AG04450 (cell line): ENCODE data around the gene SMIM31. TPM values are rescaled to one million over a fixed set of nuclear protein-coding genes. Genes with fewer than 3 reads are reported as not detected.

Source experiments
- CTCF ChIA-PET: fragments of 300-600, 350-600 bp; formaldehyde crosslinking; extraction: SDS; loops from one replicate; lab custom pipeline; 2022; ENCODE audit warnings: antibody characterized with exemption, inconsistent platforms; lab: Charles Lee
- POLR2A ChIA-PET: fragments of 350-600 bp; formaldehyde crosslinking; extraction: SDS; loops from one replicate; lab custom pipeline; 2021; ENCODE audit warnings: antibody characterized with exemption, inconsistent platforms; lab: Yijun Ruan, JAX
- DNase-seq: peaks from one replicate; pipeline ENCODE4 v3.0.0-alpha.2; 2011; ENCODE audit warnings: low read depth, low spot score
- H3K27ac ChIP-seq: one replicate; pipeline ENCODE4 v1.5.1; 2012; ENCODE audit warnings: low read depth, low read length, control low read depth
- H3K27me3 ChIP-seq: one replicate; pipeline ENCODE4 v1.6.0; 2012; ENCODE audit warnings: low read length; ENCODE audit not compliant: control insufficient read depth, insufficient read depth
- H3K4me3 ChIP-seq: 2 replicates; pipeline ENCODE4 v1.5.1; 2011; ENCODE audit warnings: mild to moderate bottlenecking, low read depth, low read length, control low read depth
- H3K9me3 ChIP-seq: 2 replicates; pipeline ENCODE4 v1.5.1; 2012; ENCODE audit warnings: low read length; ENCODE audit not compliant: control insufficient read depth, insufficient read depth
- polyA plus RNA-seq: library from polyadenylated mRNA; depleted of rRNA; stranded (reverse); fragments of >200 nt; gene quantifications from 2 replicates; pipeline ENCODE4 v1.2.3, GENCODE V29; 2011
- TF ChIP-seq, protein P1 (sequence below): IDR thresholded peaks from 2 replicates; pipeline ENCODE4 v1.5.1; 2011; ENCODE audit warnings: low read depth, low read length, control low read depth, inconsistent platforms

SMIM31 gene
- polyA plus RNA-seq, 1 experiment, result not detected

DNA sequence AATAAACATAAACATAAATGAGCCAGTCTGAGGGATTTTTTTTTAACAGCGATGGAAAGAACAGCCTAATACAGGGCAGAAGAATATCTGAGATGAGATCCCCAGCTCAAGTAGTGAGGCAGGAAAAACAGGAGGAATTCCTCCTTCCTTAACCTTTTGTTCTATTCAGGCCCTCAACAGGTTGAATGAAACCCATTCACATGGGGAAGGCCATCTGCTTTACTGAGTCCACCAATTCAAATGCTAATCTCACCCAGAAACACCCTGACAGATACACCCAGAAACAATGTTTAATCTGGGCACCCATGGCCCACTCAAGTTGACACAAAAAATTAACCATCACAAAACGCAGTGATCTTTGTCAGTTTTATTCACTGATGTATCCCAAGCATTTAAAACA, 45.5 kb downstream of the SMIM31 start:
- no peak for DNase-seq
- H3K27me3 ChIP-seq, result no peaks in the 10 kb centered on the region
- H3K27ac ChIP-seq, result no peak overlapping the region
- peaks cover 6% of the 10 kb centered on the region; the same call in 1 of the 2 replicates for H3K9me3 ChIP-seq
- CTCF ChIA-PET, result no interaction called here
- TF ChIP-seq, protein P1, sequence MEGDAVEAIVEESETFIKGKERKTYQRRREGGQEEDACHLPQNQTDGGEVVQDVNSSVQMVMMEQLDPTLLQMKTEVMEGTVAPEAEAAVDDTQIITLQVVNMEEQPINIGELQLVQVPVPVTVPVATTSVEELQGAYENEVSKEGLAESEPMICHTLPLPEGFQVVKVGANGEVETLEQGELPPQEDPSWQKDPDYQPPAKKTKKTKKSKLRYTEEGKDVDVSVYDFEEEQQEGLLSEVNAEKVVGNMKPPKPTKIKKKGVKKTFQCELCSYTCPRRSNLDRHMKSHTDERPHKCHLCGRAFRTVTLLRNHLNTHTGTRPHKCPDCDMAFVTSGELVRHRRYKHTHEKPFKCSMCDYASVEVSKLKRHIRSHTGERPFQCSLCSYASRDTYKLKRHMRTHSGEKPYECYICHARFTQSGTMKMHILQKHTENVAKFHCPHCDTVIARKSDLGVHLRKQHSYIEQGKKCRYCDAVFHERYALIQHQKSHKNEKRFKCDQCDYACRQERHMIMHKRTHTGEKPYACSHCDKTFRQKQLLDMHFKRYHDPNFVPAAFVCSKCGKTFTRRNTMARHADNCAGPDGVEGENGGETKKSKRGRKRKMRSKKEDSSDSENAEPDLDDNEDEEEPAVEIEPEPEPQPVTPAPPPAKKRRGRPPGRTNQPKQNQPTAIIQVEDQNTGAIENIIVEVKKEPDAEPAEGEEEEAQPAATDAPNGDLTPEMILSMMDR, result no peak
- POLR2A ChIA-PET, result no interaction called here
- H3K4me3 ChIP-seq, result no peak overlapping the region

DNA sequence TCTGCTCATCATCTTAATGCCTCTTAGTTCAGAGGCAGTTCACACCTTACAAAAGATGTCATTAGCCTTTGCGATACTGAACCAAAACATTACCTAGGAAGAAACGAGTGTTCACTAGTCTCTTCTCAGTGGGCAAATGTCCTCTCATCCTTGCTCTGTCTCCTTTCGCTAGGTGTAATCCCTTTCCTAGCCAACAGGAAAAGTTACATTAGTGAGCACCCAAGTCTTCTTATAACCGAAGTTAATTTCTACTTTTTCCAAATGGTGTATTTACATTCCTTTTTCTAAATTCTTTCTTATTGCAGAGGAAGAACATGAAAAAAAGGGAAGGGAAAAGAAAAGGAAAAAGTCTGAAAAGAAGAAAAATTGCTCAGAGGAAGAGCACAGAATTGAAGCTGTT, 46.9 kb downstream of the SMIM31 start:
- Histone ChIP-seq H3K27me3 (no peaks in the 10 kb centered on the region), H3K27ac (no peak overlapping the region), H3K9me3 (peaks cover 6% of the 10 kb centered on the region; the same call in 1 of the 2 replicates), H3K4me3 (no peak overlapping the region)
- POLR2A ChIA-PET, result no interaction called here
- DNase-seq, result no peak
- CTCF ChIA-PET, result no interaction called here
- TF ChIP-seq, protein P1, result no peak

DNA sequence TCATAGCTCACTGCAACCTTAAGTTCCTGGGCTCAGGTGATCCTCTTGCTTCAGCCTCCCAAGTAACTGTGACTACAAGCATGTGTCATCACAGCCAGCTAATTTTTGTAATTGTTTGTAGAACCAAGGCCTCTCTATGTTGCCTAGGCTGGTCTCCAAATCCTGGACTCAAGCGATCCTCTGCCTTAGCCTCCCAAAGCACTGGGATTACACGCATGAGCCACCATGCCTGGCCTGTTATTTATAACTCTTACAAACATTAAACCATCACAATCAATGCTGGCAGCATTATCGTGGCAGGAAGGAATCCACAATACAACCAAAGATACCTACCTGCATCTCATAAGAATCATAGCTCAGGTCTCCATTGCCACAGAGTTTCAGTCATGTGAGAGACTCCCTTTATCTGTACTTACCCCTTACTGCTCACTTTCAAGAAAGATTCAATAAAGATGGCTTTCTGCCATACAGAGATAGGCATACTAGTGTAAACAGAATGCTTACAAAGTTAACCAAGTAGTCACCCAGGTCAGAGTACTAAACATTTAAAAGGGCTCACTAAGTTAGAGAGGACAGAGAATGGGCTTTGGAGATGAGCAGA, 48.5 kb downstream of the SMIM31 start:
- TF ChIP-seq, protein P1, result no peak
- ChIA-PET CTCF (no interaction called here), POLR2A (no interaction called here)
- no peaks in the 10 kb centered on the region for H3K27me3 ChIP-seq
- no peak overlapping the region for H3K4me3 ChIP-seq
- no peak for DNase-seq
- peaks cover 15% of the 10 kb centered on the region for H3K9me3 ChIP-seq
- H3K27ac ChIP-seq, result no peak overlapping the region

DNA sequence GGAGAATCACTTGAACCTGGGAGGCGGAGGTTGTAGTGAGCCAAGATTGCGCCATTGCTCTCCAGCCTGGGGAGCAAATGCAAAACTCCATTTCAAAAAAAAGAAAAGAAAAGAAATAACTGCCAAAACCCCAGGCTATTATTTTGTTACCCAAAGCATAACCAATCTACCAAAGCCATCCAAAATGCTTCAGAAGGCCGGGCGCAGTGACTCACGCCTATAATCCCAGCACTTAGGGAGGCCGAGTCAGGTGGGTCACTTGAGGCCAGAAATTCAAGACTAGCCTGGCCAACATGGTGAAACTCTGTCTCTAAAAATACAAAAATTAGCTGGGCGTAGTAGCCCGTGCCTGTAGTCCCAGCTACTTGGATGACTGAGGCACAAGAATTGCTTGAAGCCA, 49.8 kb downstream of the SMIM31 start:
- H3K27ac ChIP-seq, result no peak overlapping the region
- DNase-seq, result no peak
- H3K9me3 ChIP-seq, result peaks cover 16% of the 10 kb centered on the region
- H3K27me3 ChIP-seq, result no peaks in the 10 kb centered on the region
- no peak overlapping the region for H3K4me3 ChIP-seq
- POLR2A ChIA-PET, result no interaction called here
- CTCF ChIA-PET, result no interaction called here
- TF ChIP-seq, protein P1, result no peak

DNA sequence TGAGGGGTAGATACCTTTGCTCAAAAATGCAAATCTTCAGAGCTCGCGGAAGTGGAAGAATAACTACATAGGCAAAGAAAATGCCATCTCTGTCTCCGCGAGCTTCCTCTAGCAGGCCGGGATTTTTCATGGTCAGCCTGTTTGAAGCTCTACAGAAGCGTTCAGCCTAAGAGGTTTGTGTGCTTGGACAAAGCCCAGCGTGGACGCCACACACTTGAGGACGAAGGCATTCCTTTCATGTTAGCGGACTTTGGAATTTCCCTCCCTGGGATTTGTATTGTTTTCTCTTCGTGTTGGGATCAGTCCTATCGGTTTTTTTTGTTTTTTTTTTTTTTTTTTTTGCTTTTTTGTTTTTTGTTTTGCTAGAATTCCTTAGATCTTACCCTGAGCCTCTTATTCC, 53.7 kb downstream of the SMIM31 start:
- Histone ChIP-seq H3K9me3 (peaks cover 11% of the 10 kb centered on the region), H3K27me3 (no peaks in the 10 kb centered on the region), H3K27ac (no peak overlapping the region), H3K4me3 (no peak overlapping the region)
- ChIA-PET POLR2A (no interaction called here), CTCF (no interaction called here)
- DNase-seq, result no peak
- TF ChIP-seq, protein P1, result no peak
